HepG2 (cell line): ENCODE results near the gene GH2. TPM values are rescaled to one million over a fixed set of nuclear protein-coding genes. Genes with fewer than 3 reads are reported as not detected.
A peak's percentile ranks its signal among the peaks of the same experiment; 100 is the strongest.

Source experiments
- CCAR2 ChIP-seq: fragments of 200-400 bp; formaldehyde crosslinking; optimal IDR thresholded peaks from 2 replicates; pipeline ENCODE3; 2018; ENCODE audit warnings: low read depth, mild to moderate bottlenecking, low read length, moderate library complexity
- MIER2 ChIP-seq: IDR thresholded peaks from 2 replicates; pipeline ENCODE4 v1.6.1; 2016; ENCODE audit warnings: missing biosample characterization, missing genetic modification reagents
- NFRKB ChIP-seq: fragments of 450-650 bp; IDR thresholded peaks from 2 replicates; pipeline ENCODE4 v1.6.1; 2017
- NKX3-1 ChIP-seq: sonication (generic); formaldehyde crosslinking; IDR thresholded peaks from 2 replicates; pipeline ENCODE4 v1.5.0; 2020; ENCODE audit warnings: missing genetic modification reagents
- SIN3A ChIP-seq: IDR thresholded peaks from 2 replicates; pipeline ENCODE4 v1.6.1; 2011; ENCODE audit warnings: low read depth, mild to moderate bottlenecking, control low read depth, low read length, borderline replicate concordance
- SP2 ChIP-seq: sonication (generic); formaldehyde crosslinking; IDR thresholded peaks from 2 replicates; pipeline ENCODE4 v1.5.1; 2020; ENCODE audit warnings: mild to moderate bottlenecking, missing genetic modification reagents
- SRSF9 ChIP-seq: fragments of 200-400 bp; formaldehyde crosslinking; IDR thresholded peaks from 2 replicates; pipeline ENCODE4 v1.6.1; 2018; ENCODE audit warnings: borderline replicate concordance, mild to moderate bottlenecking, low read depth, low read length; ENCODE audit not compliant: insufficient read depth, poor library complexity, severe bottlenecking
- SSRP1 ChIP-seq: IDR thresholded peaks from 2 replicates; pipeline ENCODE4 v1.6.1; 2016; ENCODE audit warnings: control low read depth
- TOE1 ChIP-seq: sonication (generic); formaldehyde crosslinking; IDR thresholded peaks from 2 replicates; pipeline ENCODE4 v1.4.0; 2020; ENCODE audit warnings: mild to moderate bottlenecking, missing genetic modification reagents
- ZC3H13 ChIP-seq: sonication (generic); formaldehyde crosslinking; IDR thresholded peaks from 2 replicates; pipeline ENCODE4 v1.8.1; 2023; ENCODE audit warnings: mild to moderate bottlenecking, missing genetic modification reagents, moderate library complexity
- ZNF446 ChIP-seq: sonication (generic); formaldehyde crosslinking; IDR thresholded peaks from 2 replicates; pipeline ENCODE4 v1.5.0; 2020; ENCODE audit warnings: mild to moderate bottlenecking, missing genetic modification reagents
- ZNF460 ChIP-seq: sonication (generic); formaldehyde crosslinking; IDR thresholded peaks from 2 replicates; pipeline ENCODE4 v1.5.1; 2020; ENCODE audit warnings: missing genetic modification reagents, mild to moderate bottlenecking, borderline replicate concordance
- ZNF563 ChIP-seq: sonication (generic); formaldehyde crosslinking; IDR thresholded peaks from 2 replicates; pipeline ENCODE4 v1.8.0; 2022; ENCODE audit warnings: mild to moderate bottlenecking, moderate library complexity, missing genetic modification reagents
- ZNF713 ChIP-seq: sonication (generic); formaldehyde crosslinking; IDR thresholded peaks from 2 replicates; pipeline ENCODE4 v1.4.0; 2020; ENCODE audit warnings: mild to moderate bottlenecking, missing genetic modification reagents
- ZSCAN21 ChIP-seq: sonication (generic); formaldehyde crosslinking; IDR thresholded peaks from 2 replicates; pipeline ENCODE4 v1.8.0; 2022; ENCODE audit warnings: mild to moderate bottlenecking, missing genetic modification reagents, moderate library complexity, borderline replicate concordance
- polyA plus RNA-seq, 8 experiments: library from polyadenylated mRNA; depleted of rRNA in 3 of 8; stranded (reverse) in 7 of 8; unstranded in 1 of 8; fragments of >200 nt; fragmentation: Illumina TruSeq in 4 of 8; extraction: Trizol in 4 of 8; gene quantifications; 2 replicates each; pipeline versions ENCODE4 v1.2.1 to v1.2.3, GENCODE V29; 2011 to 2016; ENCODE audit warnings: low read depth in 4 of 8, missing spikeins in 1 of 8, mixed read lengths in 1 of 8; ENCODE audit not compliant: insufficient read depth in 1 of 8
- total RNA-seq, 5 experiments: library from RNA; depleted of rRNA; stranded (reverse); fragments of >200 nt; fragmentation: Illumina TruSeq; extraction: Trizol; gene quantifications; 2 replicates each; pipeline ENCODE4 v1.2.3, GENCODE V29; 2016; ENCODE audit warnings: low read depth in 1 of 5
- TF ChIP-seq, protein P1 (sequence below): IDR thresholded peaks from 2 replicates; pipeline ENCODE4 v1.6.1; 2012; ENCODE audit warnings: low read length, improper control_type of control experiment
- TF ChIP-seq, protein P2 (sequence below): IDR thresholded peaks from 2 replicates; pipeline ENCODE4 v1.4.0; 2020; ENCODE audit warnings: mild to moderate bottlenecking, missing genetic modification reagents
- TF ChIP-seq, protein P3 (sequence below): sonication (generic); formaldehyde crosslinking; IDR thresholded peaks from 2 replicates; pipeline ENCODE4 v1.4.0; 2020; ENCODE audit warnings: missing genetic modification reagents, mild to moderate bottlenecking, borderline replicate concordance

The GH2 gene
- total and polyA plus RNA-seq, 2 of the 13 experiments (the other 11 are each of a cell fraction or from before 2014, with no cell fraction given), result not detected

DNA sequence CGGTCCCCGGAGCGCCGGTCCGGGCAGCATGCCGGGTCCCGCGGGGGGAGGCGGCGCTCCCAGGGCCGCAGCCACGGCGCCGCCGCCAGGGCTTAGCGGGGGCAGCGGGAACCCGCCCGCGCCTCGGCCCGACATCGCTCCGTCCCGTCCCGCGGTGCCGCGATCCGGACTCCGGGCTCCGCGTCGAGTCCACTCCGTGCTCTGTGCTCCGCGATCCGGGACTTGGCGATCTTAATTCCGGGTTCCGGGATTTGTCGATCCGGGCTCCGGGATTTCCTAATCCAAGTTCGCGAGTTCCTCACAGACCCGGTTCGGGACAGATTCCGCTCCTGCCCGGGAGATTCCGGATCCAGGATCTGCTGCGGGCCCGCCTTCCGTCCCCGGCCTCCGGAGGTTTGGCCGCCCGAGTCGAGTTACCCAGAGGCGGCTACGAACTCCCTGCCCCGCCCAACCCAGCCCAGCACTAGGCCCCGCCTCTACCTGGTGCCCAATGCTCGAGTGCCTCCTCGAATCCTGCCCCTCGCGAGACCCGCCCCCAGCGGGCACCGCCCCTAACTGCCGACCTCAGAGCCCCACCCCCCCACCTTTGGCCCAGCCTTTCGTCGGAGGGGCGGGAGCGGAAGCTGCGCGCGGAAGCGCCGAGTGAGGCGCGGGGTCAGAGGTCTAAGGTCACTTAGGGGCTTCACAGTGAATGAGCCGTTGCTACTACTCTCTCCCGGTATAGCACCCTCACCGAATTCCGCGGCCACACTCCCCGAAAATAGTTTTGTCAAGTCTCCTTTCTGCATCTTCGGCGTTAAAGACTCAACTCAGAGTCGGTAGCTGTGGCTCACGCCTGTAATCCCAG lies 39.0 kb downstream of the GH2 start, which contains the start of gene SMARCD2 (continued):
- TF ChIP-seq ZNF713 (CRISPR knock-in tag) (peak; percentile 90; the same call in 1 of the 2 replicates), SIN3A (peak; percentile 78; the same call in 1 of the 2 replicates), NFRKB (no peak), ZC3H13 (peak; percentile 97), ZSCAN21 (peak; percentile 96; the same call in 1 of the 2 replicates), SRSF9 (no peak), ZNF446 (CRISPR knock-in tag) (peak; percentile 84), ZNF563 (CRISPR knock-in tag) (peak; percentile 97), SP2 (peak; percentile 53; the same call in 1 of the 2 replicates), NKX3-1 (CRISPR knock-in tag) (peak; percentile 90), ZNF460 (peak; percentile 58; the same call in 1 of the 2 replicates), SSRP1 (CRISPR knock-in tag) (no peak), MIER2 (CRISPR knock-in tag) (peak; percentile 64), TOE1 (CRISPR knock-in tag) (peak; percentile 94; the same call in 1 of the 2 replicates), CCAR2 (peak; percentile 99)
- TF ChIP-seq, protein P1, sequence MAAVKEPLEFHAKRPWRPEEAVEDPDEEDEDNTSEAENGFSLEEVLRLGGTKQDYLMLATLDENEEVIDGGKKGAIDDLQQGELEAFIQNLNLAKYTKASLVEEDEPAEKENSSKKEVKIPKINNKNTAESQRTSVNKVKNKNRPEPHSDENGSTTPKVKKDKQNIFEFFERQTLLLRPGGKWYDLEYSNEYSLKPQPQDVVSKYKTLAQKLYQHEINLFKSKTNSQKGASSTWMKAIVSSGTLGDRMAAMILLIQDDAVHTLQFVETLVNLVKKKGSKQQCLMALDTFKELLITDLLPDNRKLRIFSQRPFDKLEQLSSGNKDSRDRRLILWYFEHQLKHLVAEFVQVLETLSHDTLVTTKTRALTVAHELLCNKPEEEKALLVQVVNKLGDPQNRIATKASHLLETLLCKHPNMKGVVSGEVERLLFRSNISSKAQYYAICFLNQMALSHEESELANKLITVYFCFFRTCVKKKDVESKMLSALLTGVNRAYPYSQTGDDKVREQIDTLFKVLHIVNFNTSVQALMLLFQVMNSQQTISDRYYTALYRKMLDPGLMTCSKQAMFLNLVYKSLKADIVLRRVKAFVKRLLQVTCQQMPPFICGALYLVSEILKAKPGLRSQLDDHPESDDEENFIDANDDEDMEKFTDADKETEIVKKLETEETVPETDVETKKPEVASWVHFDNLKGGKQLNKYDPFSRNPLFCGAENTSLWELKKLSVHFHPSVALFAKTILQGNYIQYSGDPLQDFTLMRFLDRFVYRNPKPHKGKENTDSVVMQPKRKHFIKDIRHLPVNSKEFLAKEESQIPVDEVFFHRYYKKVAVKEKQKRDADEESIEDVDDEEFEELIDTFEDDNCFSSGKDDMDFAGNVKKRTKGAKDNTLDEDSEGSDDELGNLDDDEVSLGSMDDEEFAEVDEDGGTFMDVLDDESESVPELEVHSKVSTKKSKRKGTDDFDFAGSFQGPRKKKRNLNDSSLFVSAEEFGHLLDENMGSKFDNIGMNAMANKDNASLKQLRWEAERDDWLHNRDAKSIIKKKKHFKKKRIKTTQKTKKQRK, result no peak
- TF ChIP-seq, protein P2, sequence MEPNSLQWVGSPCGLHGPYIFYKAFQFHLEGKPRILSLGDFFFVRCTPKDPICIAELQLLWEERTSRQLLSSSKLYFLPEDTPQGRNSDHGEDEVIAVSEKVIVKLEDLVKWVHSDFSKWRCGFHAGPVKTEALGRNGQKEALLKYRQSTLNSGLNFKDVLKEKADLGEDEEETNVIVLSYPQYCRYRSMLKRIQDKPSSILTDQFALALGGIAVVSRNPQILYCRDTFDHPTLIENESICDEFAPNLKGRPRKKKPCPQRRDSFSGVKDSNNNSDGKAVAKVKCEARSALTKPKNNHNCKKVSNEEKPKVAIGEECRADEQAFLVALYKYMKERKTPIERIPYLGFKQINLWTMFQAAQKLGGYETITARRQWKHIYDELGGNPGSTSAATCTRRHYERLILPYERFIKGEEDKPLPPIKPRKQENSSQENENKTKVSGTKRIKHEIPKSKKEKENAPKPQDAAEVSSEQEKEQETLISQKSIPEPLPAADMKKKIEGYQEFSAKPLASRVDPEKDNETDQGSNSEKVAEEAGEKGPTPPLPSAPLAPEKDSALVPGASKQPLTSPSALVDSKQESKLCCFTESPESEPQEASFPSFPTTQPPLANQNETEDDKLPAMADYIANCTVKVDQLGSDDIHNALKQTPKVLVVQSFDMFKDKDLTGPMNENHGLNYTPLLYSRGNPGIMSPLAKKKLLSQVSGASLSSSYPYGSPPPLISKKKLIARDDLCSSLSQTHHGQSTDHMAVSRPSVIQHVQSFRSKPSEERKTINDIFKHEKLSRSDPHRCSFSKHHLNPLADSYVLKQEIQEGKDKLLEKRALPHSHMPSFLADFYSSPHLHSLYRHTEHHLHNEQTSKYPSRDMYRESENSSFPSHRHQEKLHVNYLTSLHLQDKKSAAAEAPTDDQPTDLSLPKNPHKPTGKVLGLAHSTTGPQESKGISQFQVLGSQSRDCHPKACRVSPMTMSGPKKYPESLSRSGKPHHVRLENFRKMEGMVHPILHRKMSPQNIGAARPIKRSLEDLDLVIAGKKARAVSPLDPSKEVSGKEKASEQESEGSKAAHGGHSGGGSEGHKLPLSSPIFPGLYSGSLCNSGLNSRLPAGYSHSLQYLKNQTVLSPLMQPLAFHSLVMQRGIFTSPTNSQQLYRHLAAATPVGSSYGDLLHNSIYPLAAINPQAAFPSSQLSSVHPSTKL (CRISPR knock-in tag), result peak; percentile 75
- TF ChIP-seq, protein P3, sequence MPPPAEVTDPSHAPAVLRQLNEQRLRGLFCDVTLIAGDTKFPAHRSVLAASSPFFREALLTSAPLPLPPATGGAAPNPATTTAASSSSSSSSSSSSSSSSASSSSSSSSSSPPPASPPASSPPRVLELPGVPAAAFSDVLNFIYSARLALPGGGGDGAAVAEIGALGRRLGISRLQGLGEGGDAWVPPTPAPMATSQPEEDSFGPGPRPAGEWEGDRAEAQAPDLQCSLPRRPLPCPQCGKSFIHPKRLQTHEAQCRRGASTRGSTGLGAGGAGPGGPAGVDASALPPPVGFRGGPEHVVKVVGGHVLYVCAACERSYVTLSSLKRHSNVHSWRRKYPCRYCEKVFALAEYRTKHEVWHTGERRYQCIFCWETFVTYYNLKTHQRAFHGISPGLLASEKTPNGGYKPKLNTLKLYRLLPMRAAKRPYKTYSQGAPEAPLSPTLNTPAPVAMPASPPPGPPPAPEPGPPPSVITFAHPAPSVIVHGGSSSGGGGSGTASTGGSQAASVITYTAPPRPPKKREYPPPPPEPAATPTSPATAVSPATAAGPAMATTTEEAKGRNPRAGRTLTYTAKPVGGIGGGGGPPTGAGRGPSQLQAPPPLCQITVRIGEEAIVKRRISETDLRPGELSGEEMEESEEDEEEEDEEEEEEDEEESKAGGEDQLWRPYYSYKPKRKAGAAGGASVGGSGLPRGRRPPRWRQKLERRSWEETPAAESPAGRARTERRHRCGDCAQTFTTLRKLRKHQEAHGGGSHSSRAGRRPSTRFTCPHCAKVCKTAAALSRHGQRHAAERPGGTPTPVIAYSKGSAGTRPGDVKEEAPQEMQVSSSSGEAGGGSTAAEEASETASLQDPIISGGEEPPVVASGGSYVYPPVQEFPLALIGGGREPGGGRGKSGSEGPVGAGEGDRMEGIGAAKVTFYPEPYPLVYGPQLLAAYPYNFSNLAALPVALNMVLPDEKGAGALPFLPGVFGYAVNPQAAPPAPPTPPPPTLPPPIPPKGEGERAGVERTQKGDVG (CRISPR knock-in tag), result 0 out of 2 replicates have a peak, but pooled peaks have one; percentile 13
